Hepatocyte (in vitro differentiated cells): ENCODE data around the gene ATXN1.

Experiments used
- EZH2 ChIP-seq: fragments of 200-600 bp; sonication (generic); IDR thresholded peaks from 2 replicates; pipeline ENCODE4 v1.6.1; 2016; ENCODE audit warnings: antibody characterized with exemption, mild to moderate bottlenecking, borderline replicate concordance
- TF ChIP-seq, protein P1 (sequence below): fragments of 200-600 bp; sonication (generic); IDR thresholded peaks from 2 replicates; pipeline ENCODE4 v1.5.1; 2016; ENCODE audit warnings: antibody characterized with exemption, mild to moderate bottlenecking; ENCODE audit not compliant: poor library complexity

DNA sequence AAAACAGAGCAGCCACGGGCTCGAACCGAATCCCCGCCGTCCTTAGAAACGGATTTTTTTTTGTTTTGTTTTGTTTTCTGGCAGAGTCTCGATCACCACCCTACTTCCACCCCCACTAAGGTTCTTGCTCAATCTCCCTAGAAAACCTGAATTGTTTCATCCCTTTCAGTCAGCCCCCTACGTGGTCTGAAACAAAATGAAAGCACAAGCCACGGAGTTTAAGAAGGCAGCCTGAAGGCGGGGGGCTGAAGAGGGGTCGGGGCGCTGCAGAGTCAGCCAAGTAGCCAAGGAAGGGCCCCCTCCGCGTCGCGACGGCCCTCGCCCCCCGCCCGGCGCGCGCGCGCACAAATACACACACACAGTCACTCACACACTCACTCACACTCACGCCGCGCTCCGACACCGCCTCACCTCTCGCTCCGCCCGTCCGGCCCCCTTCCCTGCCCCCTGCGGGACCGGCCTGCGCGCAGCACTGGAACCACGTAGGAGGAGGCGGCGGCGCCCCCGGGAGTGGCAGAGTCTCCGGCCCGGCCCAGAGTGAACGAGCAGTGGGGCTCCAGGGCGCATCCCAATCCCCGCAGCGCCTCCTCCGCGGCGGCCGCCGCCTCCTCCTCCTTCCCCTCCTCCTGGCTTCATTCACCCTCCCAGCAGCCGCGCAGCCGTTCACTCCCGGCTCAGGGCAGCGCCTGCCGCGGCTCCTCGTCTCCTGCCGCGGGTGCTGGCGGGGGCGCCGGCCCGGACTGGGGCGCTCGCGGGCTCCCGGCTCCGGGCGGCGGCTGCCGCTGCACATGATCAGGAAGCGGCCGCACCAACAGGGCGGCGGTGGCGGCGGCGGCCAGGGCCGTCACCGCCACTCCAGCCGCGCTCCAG is 1.4 kb downstream of the ATXN1 start:
- TF ChIP-seq, protein P1, sequence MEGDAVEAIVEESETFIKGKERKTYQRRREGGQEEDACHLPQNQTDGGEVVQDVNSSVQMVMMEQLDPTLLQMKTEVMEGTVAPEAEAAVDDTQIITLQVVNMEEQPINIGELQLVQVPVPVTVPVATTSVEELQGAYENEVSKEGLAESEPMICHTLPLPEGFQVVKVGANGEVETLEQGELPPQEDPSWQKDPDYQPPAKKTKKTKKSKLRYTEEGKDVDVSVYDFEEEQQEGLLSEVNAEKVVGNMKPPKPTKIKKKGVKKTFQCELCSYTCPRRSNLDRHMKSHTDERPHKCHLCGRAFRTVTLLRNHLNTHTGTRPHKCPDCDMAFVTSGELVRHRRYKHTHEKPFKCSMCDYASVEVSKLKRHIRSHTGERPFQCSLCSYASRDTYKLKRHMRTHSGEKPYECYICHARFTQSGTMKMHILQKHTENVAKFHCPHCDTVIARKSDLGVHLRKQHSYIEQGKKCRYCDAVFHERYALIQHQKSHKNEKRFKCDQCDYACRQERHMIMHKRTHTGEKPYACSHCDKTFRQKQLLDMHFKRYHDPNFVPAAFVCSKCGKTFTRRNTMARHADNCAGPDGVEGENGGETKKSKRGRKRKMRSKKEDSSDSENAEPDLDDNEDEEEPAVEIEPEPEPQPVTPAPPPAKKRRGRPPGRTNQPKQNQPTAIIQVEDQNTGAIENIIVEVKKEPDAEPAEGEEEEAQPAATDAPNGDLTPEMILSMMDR, result peak; percentile 13
- TF ChIP-seq EZH2, result no peak
